OCI-LY7 (cell line): ENCODE results near the gene BMERB1. TPM values are rescaled to one million over a fixed set of nuclear protein-coding genes. Genes with fewer than 3 reads are reported as not detected.

Source experiments
- BruUV-seq: library from RNA; stranded (reverse); fragments of 400-500 nt; replicated peaks from 2 replicates; lab custom pipeline; 2021; lab: Mats Ljungman, UMichigan
- CTCF ChIA-PET: fragments of 300-600 bp; sonication (Branson Sonifier 250); formaldehyde crosslinking; loops from one replicate; lab custom pipeline; 2022; ENCODE audit warnings: antibody characterized with exemption; ENCODE audit not compliant: unreplicated experiment; lab: Charles Lee
- POLR2A ChIA-PET: fragments of 300-600 bp; sonication (Branson Sonifier 250); formaldehyde crosslinking; loops from one replicate; lab custom pipeline; 2022; ENCODE audit warnings: antibody characterized with exemption; lab: Charles Lee
- DNase-seq: peaks from one replicate; pipeline ENCODE4 v3.0.0-alpha.2; 2015; ENCODE audit warnings: low spot score
- H2AFZ ChIP-seq: fragments of 200-600 bp; sonication (generic), shearing (Covaris generic); 2 replicates; pipeline ENCODE4 v1.6.1; 2014; ENCODE audit warnings: mild to moderate bottlenecking, antibody characterized with exemption, low read length, moderate library complexity
- H3K27ac ChIP-seq: fragments of 200-600 bp; sonication (generic); 2 replicates; pipeline ENCODE4 v1.5.1; 2014; ENCODE audit warnings: mixed run types, low read depth, mild to moderate bottlenecking, moderate library complexity, low read length, inconsistent platforms; ENCODE audit not compliant: poor library complexity, severe bottlenecking
- H3K36me3 ChIP-seq: fragments of 200-600 bp; sonication (generic); 2 replicates; pipeline ENCODE4 v1.6.1; 2014; ENCODE audit warnings: mild to moderate bottlenecking, antibody characterized with exemption, low read length, moderate library complexity, mixed read lengths; ENCODE audit not compliant: insufficient read depth
- H3K4me1 ChIP-seq: fragments of 200-600 bp; sonication (generic); 2 replicates; pipeline ENCODE4 v1.5.1; 2014; ENCODE audit warnings: mild to moderate bottlenecking, low read length; ENCODE audit not compliant: insufficient read depth, poor library complexity, severe bottlenecking
- H3K4me2 ChIP-seq: fragments of 200-600 bp; sonication (generic); 2 replicates; pipeline ENCODE4 v1.6.1; 2014; ENCODE audit warnings: mild to moderate bottlenecking, low read length
- H3K4me3 ChIP-seq: fragments of 200-600 bp; sonication (generic); 2 replicates; pipeline ENCODE4 v1.5.1; 2014; ENCODE audit warnings: mild to moderate bottlenecking, low read depth, low read length; ENCODE audit not compliant: poor library complexity, severe bottlenecking
- H3K79me2 ChIP-seq: fragments of 200-600 bp; sonication (generic); 2 replicates; pipeline ENCODE4 v1.6.1; 2016; ENCODE audit warnings: low read depth, mild to moderate bottlenecking, low read length, moderate library complexity, mixed read lengths; ENCODE audit not compliant: insufficient read depth
- H3K9me2 ChIP-seq: fragments of 200-600 bp; sonication (generic); 2 replicates; pipeline ENCODE4 v1.6.1; 2016; ENCODE audit warnings: mild to moderate bottlenecking, low read length, mixed read lengths; ENCODE audit not compliant: insufficient read depth
- H3K9me3 ChIP-seq: fragments of 200-600 bp; sonication (generic); 2 replicates; pipeline ENCODE4 v1.6.1; 2014; ENCODE audit warnings: mild to moderate bottlenecking, mixed run types, low read length, mixed read lengths
- H4K20me1 ChIP-seq: fragments of 200-600 bp; sonication (generic); 2 replicates; pipeline ENCODE4 v1.6.1; 2014; ENCODE audit warnings: mild to moderate bottlenecking, antibody characterized with exemption, low read length, moderate library complexity, mixed read lengths; ENCODE audit not compliant: insufficient read depth
- EZH2phosphoT487 ChIP-seq: fragments of 200-600 bp; sonication (generic); IDR thresholded peaks from 2 replicates; pipeline ENCODE4 v1.6.1; 2018; ENCODE audit warnings: low read depth, borderline replicate concordance, mild to moderate bottlenecking, mixed run types, antibody characterized with exemption, low read length, moderate library complexity, mixed read lengths
- intact Hi-C: fragments of 100-400 bp; cut with micrococcal nuclease; formaldehyde crosslinking; loops from one replicate; pipeline ENCODE4 v1.10.0; 2022; ENCODE audit not compliant: unreplicated experiment
- total RNA-seq, 2 experiments: library from RNA; depleted of rRNA in 1 of 2; stranded (reverse); fragments of >200 nt in 1 of 2; shearing (Covaris generic) in 1 of 2; gene quantifications; 2 replicates each; pipeline ENCODE4 v1.2.3, GENCODE V29; 2014 to 2022
- TF ChIP-seq, protein P1 (sequence below): fragments of 200-600 bp; sonication (generic); conservative IDR thresholded peaks from 2 replicates; pipeline ENCODE4 v1.5.1; 2014; ENCODE audit warnings: mild to moderate bottlenecking, antibody characterized with exemption, low read length, moderate library complexity, mixed read lengths

BMERB1 gene
- total RNA-seq, 2 experiments from 2014 or later, result not detected

DNA sequence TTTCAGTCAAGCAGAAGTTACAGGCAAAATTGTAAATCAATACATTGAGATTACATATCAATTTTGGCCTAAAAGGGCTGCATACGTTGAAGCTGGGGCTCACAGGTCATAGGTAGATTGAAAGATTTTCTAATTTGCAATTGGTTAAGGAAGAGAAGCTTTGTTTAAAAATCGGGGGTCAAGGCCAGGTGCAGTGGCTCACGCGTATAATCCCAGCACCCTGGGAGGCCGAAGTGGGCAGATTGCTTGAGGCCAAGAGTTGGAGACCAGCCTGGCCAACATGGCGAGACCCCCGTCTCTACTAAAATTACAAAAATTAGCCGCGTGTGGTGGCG is 140.2 kb downstream of the BMERB1 start:
- no peak overlapping the region for H3K27ac ChIP-seq
- TF ChIP-seq EZH2phosphoT487, result no peak
- TF ChIP-seq, protein P1, sequence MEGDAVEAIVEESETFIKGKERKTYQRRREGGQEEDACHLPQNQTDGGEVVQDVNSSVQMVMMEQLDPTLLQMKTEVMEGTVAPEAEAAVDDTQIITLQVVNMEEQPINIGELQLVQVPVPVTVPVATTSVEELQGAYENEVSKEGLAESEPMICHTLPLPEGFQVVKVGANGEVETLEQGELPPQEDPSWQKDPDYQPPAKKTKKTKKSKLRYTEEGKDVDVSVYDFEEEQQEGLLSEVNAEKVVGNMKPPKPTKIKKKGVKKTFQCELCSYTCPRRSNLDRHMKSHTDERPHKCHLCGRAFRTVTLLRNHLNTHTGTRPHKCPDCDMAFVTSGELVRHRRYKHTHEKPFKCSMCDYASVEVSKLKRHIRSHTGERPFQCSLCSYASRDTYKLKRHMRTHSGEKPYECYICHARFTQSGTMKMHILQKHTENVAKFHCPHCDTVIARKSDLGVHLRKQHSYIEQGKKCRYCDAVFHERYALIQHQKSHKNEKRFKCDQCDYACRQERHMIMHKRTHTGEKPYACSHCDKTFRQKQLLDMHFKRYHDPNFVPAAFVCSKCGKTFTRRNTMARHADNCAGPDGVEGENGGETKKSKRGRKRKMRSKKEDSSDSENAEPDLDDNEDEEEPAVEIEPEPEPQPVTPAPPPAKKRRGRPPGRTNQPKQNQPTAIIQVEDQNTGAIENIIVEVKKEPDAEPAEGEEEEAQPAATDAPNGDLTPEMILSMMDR, result no peak
- H3K4me1 ChIP-seq, result no peaks in the 10 kb centered on the region
- H4K20me1 ChIP-seq, result no peaks in the 10 kb centered on the region
- H2AFZ ChIP-seq, result no peak overlapping the region
- DNase-seq, result no peak
- intact Hi-C loops, result no loop called here
- ChIA-PET CTCF (no interaction called here), POLR2A (no interaction called here)
- no peak overlapping the region for H3K4me3 ChIP-seq
- H3K79me2 ChIP-seq, result no peaks in the 10 kb centered on the region
- H3K9me2 ChIP-seq, result no peaks in the 10 kb centered on the region
- H3K36me3 ChIP-seq, result no peaks in the 10 kb centered on the region
- no TSS peak for BruUV-seq
- H3K9me3 ChIP-seq, result no peaks in the 10 kb centered on the region
- H3K4me2 ChIP-seq, result no peak overlapping the region

DNA sequence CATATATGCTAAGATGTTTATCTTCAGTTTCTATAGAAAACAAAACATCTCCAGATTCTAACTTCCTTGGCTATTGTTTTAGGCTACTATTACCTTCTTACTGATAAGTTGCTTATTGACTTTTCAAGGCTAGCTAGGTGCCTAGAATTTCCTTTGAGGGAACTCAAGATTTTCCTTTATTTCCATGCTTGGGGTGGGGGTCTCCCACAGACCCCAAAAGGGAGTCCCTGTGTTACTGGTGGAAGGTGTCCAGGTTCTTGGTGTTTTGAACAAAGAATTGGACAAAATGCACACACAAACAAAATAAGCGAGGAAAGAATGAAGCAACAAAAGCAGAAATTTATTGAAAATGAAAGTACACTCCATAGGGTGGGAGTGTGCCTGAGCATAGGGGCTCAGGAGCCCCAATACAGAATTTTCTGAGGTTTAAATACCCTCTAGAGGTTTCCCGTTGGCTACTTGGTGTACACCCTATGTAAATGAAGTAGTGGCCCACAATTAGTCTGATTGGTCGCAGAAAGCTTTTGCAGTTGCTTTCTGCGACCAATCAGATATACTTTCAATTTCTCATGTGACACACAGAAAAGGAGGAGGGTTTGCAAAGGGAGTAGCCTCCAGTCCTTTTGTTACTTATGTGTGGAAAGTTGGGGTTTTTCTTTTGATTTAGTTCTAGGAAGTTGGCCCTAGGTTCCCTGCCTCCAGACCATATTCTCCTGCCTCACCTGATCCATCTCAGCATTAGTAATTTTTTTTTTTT is 141.1 kb downstream of the BMERB1 start:
- intact Hi-C loops, result no loop called here
- CTCF ChIA-PET, result no interaction called here
- H4K20me1 ChIP-seq, result no peaks in the 10 kb centered on the region
- H2AFZ ChIP-seq, result no peak overlapping the region
- no peaks in the 10 kb centered on the region for H3K4me1 ChIP-seq
- H3K27ac ChIP-seq, result no peak overlapping the region
- H3K4me3 ChIP-seq, result no peak overlapping the region
- H3K36me3 ChIP-seq, result no peaks in the 10 kb centered on the region
- H3K9me3 ChIP-seq, result no peaks in the 10 kb centered on the region
- H3K4me2 ChIP-seq, result no peak overlapping the region
- BruUV-seq, result no TSS peak
- H3K79me2 ChIP-seq, result no peaks in the 10 kb centered on the region
- no peaks in the 10 kb centered on the region for H3K9me2 ChIP-seq
- DNase-seq, result peak; percentile 16
- TF ChIP-seq, protein P1, result no peak
- no peak for TF ChIP-seq EZH2phosphoT487
- POLR2A ChIA-PET, result interaction anchor here (0.6 kb wide), 1 partner anchor 114 kb away, joined by 3 read pairs; no protein-coding TSS in a partner anchor
